GM12873 (cell line): ENCODE measurements around the gene B4GALT7.

Source experiments
- TF ChIP-seq, protein P1 (sequence below): IDR thresholded peaks from 2 replicates; pipeline ENCODE4 v1.5.1; 2012; ENCODE audit warnings: low read depth, mild to moderate bottlenecking, moderate library complexity, low read length, control low read depth; ENCODE audit not compliant: insufficient read depth; ENCODE audit errors: missing control alignments

B4GALT7 gene

DNA sequence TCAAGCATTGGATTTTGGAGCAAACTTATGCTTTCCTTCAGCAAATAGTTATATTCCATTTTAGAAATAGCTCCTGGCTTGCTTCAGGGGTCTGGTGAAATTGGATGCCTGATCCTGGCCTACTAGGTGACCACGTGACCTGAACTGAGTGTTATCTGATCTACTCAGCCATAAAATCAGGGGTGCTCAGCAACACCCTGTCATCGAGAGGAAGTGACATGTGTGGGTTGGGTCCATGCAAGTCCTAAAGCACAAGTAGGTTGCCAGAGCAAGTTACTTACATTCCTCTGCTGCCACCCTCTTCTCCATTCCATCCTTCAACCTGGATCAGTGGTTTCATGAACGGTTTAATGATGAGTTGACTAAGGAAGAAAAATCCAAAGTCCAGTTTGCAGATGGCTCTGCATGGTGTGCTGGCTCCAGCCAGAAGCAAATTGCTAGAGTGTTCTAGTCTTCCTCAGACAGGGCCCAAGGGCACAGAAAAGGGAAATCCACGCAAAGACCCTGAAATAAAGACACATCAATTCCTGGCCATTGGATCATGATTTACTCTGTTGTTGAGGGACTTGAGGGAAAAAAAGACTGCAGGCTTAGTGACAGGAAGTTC, 42.8 kb upstream of the B4GALT7 start:
- TF ChIP-seq, protein P1, sequence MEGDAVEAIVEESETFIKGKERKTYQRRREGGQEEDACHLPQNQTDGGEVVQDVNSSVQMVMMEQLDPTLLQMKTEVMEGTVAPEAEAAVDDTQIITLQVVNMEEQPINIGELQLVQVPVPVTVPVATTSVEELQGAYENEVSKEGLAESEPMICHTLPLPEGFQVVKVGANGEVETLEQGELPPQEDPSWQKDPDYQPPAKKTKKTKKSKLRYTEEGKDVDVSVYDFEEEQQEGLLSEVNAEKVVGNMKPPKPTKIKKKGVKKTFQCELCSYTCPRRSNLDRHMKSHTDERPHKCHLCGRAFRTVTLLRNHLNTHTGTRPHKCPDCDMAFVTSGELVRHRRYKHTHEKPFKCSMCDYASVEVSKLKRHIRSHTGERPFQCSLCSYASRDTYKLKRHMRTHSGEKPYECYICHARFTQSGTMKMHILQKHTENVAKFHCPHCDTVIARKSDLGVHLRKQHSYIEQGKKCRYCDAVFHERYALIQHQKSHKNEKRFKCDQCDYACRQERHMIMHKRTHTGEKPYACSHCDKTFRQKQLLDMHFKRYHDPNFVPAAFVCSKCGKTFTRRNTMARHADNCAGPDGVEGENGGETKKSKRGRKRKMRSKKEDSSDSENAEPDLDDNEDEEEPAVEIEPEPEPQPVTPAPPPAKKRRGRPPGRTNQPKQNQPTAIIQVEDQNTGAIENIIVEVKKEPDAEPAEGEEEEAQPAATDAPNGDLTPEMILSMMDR = no peak

DNA sequence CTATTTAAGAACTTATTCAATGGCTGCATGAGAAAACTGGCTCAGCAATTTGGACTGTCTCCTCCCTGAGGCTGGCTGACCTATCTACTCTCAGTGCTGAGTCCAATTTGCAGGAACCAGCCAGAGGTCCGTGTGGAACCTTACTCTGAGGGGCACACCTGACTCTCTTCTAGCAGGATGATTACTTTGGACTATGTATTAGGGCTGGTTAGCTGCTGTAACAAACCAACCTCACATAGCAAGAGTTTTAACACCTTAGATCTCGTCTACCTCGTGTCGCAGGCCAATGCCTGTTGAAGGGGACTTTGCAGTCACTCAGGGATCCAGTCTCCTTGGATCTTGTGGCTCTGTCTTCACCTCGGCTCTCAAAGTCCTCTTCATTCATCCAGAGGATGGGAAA, 42.1 kb upstream of the B4GALT7 start:
- TF ChIP-seq, protein P1 = no peak

DNA sequence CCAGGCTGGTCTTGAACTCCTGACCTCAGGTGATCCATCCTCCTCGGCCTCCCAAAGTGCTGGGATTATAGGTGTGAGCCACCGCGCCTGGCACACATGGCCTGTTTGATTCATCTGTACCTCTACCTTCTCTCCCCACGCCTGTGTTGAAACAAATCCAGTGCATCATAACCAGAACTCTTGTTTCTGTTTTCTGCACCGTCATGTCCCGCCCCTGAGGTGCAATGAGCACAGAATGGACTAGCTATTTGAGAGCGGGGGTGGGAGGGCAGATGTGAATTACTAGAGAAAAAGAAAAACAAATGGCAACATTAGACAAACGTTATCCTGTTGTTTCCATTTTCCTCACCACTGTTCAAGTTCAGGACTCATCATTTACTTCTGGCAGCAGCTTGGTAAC, 34.9 kb upstream of the B4GALT7 start:
- TF ChIP-seq, protein P1 = no peak

- TF ChIP-seq, protein P1 = no peak
These were observed 31.6 kb upstream of the B4GALT7 start for GRCh38 chr5:177568326-177568725.

GRCh38 chr5:177569894-177570293, 30.0 kb upstream of the B4GALT7 start:
- TF ChIP-seq, protein P1 = no peak

DNA sequence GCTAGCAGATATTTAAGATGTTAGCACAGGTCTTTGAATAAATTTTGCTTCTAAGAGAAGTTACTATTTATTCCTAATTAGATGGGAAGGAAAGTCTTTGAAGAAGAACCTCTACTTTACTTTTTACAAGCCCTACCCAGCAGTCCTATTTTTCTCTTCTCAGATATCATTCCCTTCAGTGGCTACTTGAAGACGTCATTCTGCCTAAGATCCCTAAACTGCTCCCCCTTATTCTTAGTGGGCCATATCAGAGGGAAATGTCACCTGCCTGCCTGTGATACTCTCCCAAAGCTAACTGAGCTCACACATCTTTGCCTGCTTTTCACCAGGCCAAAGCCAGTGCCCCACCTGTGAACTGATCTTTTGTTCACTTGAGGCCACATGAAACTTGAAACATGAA, 24.4 kb upstream of the B4GALT7 start:
- TF ChIP-seq, protein P1 = no peak

DNA sequence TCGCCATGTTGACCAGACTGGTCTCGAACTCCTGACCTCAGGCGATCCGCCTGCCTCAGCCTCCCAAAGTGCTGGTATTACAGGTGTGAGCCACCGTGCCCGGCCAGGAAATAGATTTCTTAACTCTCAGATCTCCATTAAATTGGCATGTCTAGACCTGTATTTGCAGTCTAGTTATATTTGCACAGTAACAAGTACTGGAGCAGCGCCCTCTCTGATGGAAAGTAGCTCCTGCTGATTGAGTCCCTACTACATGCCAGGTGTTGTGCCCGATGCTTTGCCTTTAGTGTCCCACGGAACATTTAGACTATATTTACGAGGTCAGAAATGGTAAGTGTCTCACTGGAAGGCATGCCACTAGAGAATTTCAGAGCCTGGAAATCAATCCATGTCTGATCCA, 23.8 kb upstream of the B4GALT7 start:
- TF ChIP-seq, protein P1 = no peak

DNA sequence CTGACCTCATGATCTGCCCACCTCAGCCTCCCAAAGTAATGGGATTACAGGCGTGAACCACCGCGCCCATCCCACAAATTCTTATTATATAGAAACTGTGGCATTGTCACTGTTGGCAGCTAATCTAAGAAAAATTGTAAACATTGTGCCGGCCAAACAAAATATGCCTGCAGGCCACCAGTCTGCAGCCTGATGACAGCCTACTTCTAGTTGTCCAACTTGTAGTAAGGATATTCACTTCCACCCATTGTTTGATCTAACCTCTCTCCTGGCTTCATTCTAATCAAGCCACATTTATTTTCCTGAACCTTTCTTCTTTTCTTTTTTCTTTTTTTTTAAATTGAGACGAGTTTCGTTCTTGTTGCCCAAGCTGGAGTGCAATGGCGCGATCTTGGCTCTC, 21.6 kb upstream of the B4GALT7 start:
- TF ChIP-seq, protein P1 = no peak
